HG03135 (cell line): ENCODE results near the gene SAMD9.
"Not testable (repeated sequence)": the region's sequence is repeated elsewhere in the genome, so short reads cannot be mapped to it uniquely, and the experiment has no call there.

Experiments used
- ATAC-seq: cut with Tn5 transposase; IDR thresholded peaks from one replicate; pipeline ENCODE4 v1.9.1; 2021; ENCODE audit warnings: mild to moderate bottlenecking, moderate library complexity; ENCODE audit not compliant: unreplicated experiment

SAMD9 gene

DNA sequence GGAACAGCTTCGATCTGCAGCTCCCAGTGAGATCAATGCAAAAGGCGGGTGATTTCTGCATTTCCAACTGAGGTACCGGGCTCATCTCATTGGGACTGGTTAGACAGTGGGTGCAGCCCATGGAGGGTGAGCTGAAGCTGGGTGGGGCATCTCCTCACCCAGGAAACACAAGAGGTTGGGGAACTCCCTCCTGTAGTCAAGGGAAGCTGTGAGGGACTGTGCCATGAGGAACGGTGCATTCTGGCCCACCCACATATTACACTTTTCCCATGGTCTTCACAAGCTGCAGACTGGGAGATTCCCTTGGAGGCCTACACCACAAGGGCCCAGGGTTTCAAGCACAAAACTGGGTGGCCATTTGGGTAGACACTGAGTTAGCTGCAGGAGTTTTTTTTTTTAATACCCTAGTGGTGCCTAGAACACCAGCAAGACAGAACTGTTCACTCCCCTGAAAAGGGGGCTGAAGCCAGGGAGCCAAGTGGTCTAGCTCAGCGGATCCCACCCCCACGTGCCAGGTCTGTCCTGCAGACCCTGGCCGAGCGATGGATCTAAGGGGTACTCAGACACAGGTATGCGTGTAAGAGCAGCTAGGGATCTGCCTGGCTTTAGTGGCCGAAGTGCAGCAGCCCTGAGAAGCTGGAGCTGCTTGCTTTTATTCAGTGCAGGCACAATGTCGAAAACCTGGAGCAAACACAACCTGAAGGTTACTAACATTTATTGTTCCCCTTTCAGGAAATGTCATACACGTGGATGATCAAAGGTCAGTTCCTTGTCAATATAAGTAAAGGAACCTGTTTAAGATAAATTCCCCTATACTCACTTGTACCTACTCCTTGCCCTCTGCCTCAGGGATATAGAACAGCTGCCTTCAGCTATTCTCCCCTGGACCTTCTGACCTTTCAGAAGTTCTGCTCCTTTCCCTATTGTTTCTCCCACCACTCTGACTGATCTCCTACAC, 3.1 kb upstream of the SAMD9 start:
- no peak for ATAC-seq

DNA sequence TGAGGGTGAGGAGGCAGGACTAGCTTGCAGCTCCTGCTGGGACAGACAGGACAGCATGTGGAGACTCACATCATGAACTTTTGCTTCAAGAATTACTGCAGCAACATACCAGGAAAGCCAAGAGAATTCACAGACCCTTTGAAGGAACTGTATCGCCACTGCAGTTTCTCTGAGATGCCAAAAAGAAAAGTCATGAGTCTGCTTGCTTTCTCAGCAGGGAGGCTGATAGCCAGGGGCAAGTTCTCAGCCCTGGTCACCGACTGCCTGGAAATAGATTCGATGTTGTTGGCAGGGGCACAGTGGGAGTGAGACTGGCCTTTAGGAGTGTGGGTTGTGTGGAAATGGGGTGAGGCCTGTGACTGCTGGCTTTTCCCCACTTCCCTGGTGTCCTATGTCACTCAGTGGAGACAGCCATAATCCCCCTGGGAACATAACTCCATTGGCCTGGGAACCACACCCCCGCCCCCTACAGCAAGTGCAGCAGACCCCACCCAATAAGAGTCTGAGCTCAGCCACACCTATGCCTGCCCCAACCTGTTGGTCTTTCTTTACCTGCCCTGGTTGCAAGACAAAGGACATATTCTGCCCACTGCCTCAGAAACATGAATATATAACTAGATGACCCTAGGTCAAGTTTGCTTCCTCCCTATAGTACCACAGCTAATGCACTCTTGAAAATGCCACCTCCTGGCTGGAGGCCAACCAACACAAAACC, 1.6 kb upstream of the SAMD9 start:
- ATAC-seq, result no peak

DNA sequence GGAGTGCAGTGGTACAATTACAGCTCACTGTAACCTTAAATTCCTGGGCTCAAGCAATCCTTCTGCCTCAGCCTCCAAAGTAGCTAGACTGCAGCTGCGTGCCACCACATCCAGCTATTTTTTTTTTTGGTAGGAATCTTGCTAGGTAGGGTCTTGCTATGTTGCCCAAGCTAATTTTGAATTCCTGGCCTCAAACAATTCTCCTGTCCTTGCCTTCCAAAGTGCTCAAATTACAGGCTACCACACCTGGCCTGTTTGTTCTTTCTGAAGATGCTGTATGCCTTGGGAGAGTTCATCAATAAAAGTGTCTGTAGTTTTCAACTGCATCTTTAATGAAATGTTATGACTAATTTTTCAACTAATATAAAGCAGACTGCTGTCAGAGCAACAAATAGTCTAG, 452 bp downstream of the SAMD9 start:
- ATAC-seq, result peak; percentile 29

DNA sequence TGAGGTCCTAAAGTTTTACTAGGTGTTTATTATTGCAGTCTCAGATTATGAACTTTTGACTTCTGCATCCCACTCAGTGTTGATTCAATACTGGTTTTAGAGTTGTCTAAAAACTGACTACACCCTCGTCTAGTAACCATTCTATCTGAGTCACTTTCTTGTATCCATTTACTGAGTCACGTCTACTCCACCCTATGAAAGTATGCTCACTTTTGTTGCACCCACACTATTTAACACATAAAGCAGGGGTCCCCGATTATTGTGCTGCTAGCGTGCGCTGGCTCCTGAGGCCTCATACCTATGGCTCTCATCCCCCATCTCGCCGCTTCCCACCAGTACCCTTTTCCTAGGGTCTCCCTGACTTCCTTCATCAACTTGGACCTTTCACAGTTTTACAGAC, 2.0 kb downstream of the SAMD9 start:
- ATAC-seq, result no peak

DNA sequence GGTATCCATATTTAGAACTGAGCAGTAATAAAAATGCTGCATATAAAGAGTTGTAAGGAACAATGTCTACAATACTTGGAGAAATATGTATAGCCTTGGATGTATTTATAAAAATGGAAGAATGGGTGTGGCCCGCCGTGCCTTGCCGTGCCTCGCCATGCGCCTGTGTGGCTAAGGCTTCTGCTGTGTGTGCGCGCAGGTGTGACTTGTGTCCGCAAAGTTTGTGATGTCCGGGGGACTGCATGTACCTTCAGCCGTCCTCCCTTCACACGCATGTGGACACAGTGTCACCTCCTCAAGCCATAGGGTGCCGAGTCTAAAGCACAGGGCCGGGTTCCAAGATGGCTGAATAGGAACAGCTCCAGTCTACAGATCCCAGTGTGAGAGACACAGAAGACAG, 9.8 kb downstream of the SAMD9 start:
- no peak for ATAC-seq

DNA sequence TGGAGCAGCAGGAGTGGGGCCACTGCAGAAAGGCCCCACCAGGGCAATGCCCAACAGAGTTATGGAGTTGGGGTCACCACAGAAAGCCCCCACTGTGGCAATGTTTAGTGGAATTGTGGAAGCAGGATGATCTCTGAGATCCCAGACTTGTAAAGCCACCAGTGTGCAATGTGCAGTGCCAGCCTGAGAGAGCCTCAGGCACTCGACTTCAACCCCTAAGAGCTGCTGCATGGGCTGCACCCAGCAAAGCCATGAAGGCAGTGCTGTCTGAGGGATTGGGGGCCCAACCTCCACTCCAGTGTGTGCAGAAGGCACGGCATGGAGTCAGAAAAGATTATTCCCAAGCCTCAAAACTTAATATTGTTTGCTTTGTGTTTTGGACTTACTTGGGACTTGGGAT, 20.4 kb downstream of the SAMD9 start:
- ATAC-seq, result no peak

DNA sequence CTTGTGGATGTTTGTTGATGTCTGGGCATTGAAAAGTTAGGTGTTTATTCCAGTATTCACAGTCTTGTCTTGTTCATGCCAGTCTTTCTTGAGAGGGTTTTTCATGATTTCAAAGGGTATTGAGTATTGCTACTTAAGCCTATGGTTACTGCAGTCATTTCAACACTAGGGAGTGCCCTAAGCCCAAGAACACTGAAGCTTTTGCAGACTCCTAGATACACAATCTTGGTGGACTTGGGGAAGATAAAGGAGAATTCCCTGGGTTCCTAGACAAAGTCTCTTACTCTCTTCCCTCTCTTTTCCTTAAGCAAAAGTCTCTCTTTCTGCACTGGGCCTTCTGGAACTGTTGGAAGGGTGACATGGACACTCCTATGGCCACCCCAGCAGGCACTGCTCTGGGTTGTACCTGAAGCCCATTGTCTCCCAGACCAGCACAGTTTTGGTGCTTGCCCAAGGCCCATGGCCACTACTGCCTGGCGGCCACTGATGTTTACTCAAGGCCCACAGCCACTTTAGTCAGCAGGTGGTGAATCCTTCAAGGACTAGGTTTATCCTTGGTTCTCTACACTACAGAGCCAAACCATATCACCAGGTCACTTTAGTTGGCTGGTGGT, 24.9 kb downstream of the SAMD9 start:
- no peak for ATAC-seq

DNA sequence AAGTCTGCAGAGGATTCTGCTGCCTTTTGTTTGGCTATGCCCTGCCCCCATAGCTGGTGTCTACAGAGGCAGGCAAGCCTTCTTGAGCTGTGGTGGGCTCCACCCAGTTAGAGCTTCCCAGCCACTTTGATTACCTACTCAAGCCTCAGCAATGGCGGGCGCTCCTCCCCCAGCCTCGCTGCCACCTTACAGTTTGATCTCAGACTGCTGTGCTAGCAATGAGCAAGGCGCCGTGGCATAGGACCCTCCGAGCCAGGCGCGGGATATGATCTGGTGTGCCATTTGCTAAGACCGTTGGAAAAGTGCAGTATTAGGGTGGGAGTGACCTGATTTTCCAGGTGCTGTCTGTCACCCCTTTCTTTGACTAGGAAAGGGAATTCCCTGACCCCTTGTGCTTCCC, 44.4 kb downstream of the SAMD9 start:
- not testable (repeated sequence) for ATAC-seq

DNA sequence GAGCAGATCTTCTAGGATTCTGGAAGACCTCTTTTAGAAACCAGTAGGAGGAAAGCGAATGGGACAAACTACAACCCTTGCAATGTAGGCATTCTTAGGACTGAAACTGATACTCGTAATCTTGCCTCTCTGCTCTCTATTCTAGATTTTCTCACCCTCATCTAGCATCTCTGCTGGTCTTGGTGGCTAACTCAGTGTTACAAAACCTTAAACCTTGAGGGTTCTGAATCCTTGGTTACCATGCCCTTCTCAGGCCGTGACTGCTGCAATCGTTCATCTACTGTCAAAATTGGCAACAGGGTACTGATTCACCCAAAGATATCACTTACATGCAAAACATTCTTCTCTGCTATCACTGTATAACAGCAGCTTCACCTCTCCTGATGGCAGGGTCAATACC, 55.2 kb downstream of the SAMD9 start:
- no peak for ATAC-seq

DNA sequence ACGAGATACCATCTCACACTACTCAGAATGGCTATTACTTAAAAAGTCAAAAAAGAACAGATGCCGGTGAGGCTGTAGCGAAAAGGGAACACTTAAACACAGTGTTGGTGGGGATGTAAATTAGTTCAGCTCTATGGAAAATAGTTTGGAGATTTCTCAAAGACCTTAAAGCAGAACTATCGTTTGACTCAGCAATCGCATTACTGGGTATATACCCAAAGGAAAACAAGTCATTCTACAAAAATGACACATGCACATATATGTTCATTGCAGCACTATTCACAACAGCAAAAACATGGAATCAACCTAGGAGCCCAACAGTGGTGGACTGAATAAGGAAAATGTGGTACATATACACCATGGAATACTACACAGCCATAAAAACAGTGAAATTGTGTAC, 56.9 kb downstream of the SAMD9 start:
- ATAC-seq, result no peak

DNA sequence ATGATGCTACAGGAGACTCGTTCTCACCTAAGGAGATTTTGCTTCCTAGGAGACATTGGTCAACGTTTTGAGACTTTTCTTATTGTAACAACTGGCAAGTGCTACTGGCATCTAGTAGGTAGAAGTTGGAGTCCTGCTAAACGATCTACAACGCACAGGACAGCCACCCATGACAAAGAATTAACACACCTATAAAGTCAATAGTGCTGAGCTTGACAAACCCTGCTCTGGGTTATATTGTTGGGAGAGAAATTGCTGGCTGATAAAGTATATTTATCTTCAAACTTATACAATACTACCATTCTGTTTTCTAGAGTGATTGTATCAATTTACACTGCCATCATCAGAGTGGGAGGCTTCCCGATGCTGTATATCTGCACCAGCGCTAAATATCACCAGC, 57.8 kb downstream of the SAMD9 start:
- ATAC-seq, result no peak

DNA sequence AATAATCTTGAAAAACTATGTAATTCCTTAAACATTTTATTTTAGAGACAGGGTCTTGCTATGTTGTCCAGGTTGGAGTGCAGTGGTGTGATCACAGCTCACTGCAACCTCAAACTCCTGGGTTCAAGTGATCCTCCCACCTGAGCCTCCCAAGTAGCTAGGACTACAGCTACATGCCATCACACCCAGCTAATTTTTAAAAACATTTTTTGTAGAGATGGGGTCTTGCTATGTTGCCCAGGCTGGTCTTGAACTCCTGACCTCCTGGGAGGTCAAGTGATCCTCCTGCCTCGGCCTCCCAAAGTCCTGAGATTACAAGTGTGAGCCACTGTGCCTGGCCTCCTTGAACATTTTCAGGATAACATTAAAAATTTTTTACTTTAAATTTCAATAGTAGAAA, 61.2 kb downstream of the SAMD9 start:
- not testable (repeated sequence) for ATAC-seq

DNA sequence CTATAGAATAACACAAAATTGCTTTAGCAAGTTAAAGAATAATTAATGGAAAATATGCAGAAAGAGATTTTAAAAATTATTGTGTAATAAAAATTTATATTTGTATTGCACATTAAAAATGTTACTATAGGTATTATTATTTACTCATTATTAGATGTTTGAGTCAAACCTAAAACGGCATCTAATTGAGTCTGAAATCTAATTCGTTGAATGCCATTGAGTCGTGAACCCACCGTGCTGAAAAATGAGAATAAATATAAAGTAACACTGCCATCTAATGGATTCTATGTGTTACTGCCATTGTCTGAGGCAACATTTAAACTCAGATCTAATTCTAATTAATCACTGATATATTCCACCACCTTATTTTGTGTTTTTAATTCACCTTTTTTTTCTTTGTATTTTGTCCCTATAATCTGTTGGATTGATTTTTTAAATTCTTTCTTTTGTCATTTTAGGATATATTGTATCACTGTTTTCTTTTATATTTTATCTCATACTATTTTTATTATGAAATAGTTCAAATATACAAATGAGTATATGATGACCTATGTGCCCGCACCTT, 62.2 kb downstream of the SAMD9 start:
- ATAC-seq, result peak; percentile 71

DNA sequence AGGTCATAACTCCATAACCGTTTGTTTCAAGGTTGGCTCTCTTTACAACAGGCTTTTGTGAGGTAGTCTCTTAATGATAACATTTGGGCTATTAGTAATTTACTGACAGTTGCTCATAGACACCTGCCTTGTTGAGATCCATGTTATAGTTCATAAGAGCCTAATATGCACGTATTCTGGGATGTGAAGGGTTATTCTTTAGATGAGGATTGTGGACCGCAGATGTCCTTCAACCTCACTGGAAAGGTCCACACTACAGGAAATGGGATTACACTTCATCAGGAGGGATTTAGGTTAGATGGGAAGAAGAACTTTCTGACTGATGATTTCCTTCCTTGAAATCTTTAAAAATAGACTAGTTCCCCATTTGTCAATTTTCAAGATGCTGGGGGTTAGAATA, 62.8 kb downstream of the SAMD9 start:
- no peak for ATAC-seq

DNA sequence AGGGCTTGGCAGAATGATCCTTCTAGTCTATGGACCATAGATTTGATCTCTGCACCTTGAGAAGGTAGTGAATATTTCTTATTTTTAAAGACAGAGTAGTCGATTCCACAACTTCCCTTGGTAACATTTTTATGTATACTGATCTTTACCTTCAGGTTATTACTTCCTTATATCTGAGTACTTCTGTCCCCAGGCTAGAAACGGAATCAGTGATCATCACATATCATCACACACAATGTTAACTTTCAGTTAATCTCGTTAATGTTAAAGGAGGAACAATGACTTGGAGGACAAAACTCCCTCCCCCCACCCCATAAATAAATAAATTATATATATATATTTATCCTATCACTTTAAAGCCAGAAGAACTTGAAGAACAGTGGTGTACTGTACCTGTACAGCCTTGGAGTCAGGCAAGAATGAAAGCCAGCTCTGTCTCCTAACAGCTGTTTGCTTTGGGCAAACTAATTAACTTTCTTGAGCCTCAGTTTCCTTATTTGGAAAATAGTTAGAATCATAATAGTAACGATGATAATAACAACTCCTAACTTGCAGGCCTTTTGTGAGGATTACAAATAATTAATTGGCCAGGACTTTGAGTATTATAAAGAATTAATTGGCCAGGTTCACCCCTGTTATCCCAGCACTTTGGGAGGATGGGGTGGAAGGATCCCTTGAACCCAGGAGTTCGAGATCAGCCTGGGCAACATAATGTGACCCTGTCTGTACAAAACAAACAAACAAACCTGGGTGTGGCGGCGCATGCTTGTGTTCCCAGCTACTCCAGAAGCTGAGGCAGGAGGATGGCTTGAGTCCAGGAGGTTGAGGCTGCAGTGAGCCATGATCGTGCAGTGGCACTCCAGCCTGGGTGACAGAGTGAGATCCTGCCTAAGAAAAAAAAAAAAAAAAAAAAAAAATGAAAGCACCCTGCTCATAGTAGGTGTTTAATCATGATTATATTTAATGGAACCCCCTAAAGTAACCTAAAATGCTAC, 63.5 kb downstream of the SAMD9 start:
- no peak for ATAC-seq

DNA sequence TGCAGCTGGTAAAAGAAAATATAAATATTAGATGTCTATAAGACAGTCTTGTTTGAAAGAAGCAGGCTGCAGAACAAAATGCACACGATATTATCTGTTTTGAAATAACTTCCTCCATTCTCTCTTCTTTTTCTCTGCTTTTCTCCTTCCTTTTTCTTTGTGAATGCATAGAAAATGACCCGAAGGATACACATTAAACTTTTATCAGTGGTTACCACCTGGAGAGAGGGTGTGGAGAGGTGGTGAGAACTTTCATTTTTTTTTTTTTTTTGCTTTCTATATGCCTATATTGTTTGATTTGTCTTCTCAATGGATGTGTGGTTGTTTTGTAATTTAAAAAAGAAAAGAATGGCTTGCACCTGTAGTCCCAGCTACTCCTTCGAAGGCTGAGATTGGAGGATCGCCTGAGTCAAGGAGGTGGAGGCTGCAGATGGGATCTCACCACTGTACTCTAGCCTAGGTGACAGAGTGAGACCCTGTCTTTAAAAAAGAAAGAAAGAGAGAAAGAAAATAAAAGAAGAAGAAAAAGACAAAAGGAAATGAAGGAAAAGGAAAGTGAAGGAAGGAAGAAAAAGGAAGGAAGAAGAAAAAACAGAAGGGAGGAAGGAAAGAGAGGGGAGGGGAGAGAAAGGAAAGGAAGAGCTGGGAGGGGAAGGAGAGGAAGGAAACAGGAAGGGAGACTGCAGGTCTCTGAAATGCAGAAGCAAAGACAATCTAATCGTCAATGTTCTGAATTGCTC, 64.4 kb downstream of the SAMD9 start:
- ATAC-seq, result no peak

DNA sequence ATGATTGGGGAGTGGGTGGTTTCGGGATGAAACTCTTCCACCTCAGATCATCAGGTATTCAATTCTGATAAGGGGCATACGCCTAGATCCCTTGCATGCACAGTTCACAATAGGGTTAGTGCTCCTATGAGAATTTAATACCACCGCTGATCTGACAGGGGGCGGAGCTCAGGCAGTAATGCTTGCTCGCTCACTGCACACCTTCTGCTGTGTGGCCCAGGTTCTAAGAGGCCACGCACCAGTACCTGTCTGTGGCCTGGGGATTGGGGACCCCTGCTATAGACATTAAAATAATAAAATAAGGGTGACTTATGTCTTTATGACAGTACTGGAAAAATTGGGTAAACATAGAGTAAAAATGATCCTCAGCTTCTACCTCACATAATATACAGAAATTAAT, 66.1 kb downstream of the SAMD9 start:
- ATAC-seq, result no peak
